Measurements from ENCODE around the gene FGFR1OP2. TPM values are rescaled to one million over a fixed set of nuclear protein-coding genes. Genes with fewer than 3 reads are reported as not detected.
A peak's percentile ranks its signal among the peaks of the same experiment; 100 is the strongest.

The FGFR1OP2 gene
- total RNA-seq, 2 donors from 2014 or later = 39.2 to 41.5 TPM

GRCh38 chr12:27013611-27014084 is 75.4 kb downstream of the FGFR1OP2 start:
- peak overlapping the region; percentile 79 to 98 (median 94) for H3K27ac ChIP-seq
- ATAC-seq (peak; percentile 3), DNase-seq (peak in 3 of 4 donors; percentile 24 to 43 (median 30))
- H3K27me3 ChIP-seq = no peaks in the 10 kb centered on the region
- TF ChIP-seq CTCF (IDR thresholded peaks at IDR 0.05) (no peak), POLR2A (IDR thresholded peaks at IDR 0.05) (no peak)
- no peaks in the 10 kb centered on the region for H3K36me3 ChIP-seq (replicated peaks in 1 of 2; ENCODE audit: insufficient read depth in 1 of 2, low read depth in 2 of 2)
- 1 to 2% methylated on average over 13 of the region's 13 CpGs for WGBS, 2 donors
- intact Hi-C loops (cut with DNase I) = loop anchor here (10.0 kb wide), 1 partner anchor 291 kb away; no protein-coding TSS in a partner anchor
- no peaks in the 10 kb centered on the region for H3K9me3 ChIP-seq
- peak overlapping the region; percentile 56 to 81 for H3K4me3 ChIP-seq
- H3K4me1 ChIP-seq = peaks cover 48% of the 10 kb centered on the region

GRCh38 chr12:27014085-27014858 is 76.0 kb downstream of the FGFR1OP2 start, which contains the start of gene TM7SF3:
Gene TM7SF3 (minus strand): TSS chr12:27014384. CDS start chr12:27014168, 216 bp downstream.
- WGBS, 2 donors = 0 to 1% methylated on average over 28 to 71 of the region's 71 CpGs
- H3K27me3 ChIP-seq = no peaks in the 10 kb centered on the region
- intact Hi-C loops (cut with DNase I) = loop anchor here (10.0 kb wide), 1 partner anchor 291 kb away; no protein-coding TSS in a partner anchor
- H3K27ac ChIP-seq = peak within 1 kb of the TSS; percentile 92 to 98 (median 95)
- peak; percentile 81 for ATAC-seq
- DNase-seq = peak; percentile 95 to 97 (median 96)
- H3K4me3 ChIP-seq = peak within 1 kb of the TSS; percentile 56 to 81
- H3K9me3 ChIP-seq = no peaks in the 10 kb centered on the region
- H3K4me1 ChIP-seq = peaks cover 43% of the 10 kb centered on the region
- no peaks in the 10 kb centered on the region for H3K36me3 ChIP-seq (replicated peaks in 1 of 2; ENCODE audit: insufficient read depth in 1 of 2, low read depth in 2 of 2)
- TF ChIP-seq CTCF (IDR thresholded peaks at IDR 0.05) (peak; percentile 77 to 99 (median 98)), POLR2A (IDR thresholded peaks at IDR 0.05) (peak; percentile 79 to 92 (median 80))

- Histone ChIP-seq H3K4me1 (peaks cover 35% of the 10 kb centered on the region), H3K36me3 (replicated peaks in 1 of 2; ENCODE audit: insufficient read depth in 1 of 2, low read depth in 2 of 2) (no peaks in the 10 kb centered on the region), H3K27ac (peak overlapping the region; percentile 92 to 98 (median 95)), H3K9me3 (no peaks in the 10 kb centered on the region), H3K27me3 (no peaks in the 10 kb centered on the region), H3K4me3 (peak overlapping the region in 1 of 2 donors; percentile 56)
- ATAC-seq (no peak), DNase-seq (no peak)
- 30 to 31% methylated on average over 12 of the region's 12 CpGs for WGBS, 2 donors
- intact Hi-C loops (cut with DNase I) = loop anchor here (10.0 kb wide), 1 partner anchor 290 kb away; no protein-coding TSS in a partner anchor
- TF ChIP-seq POLR2A (IDR thresholded peaks at IDR 0.05) (no peak), CTCF (IDR thresholded peaks at IDR 0.05) (no peak)
Observed at GRCh38 chr12:27014859-27015729, 76.8 kb downstream of the FGFR1OP2 start.

- H3K27me3 ChIP-seq = no peaks in the 10 kb centered on the region
- ATAC-seq (no peak), DNase-seq (no peak)
- no peak overlapping the region for H3K4me3 ChIP-seq
- H3K27ac ChIP-seq = peak overlapping the region; percentile 92 to 98 (median 95)
- H3K36me3 ChIP-seq (replicated peaks in 1 of 2; ENCODE audit: insufficient read depth in 1 of 2, low read depth in 2 of 2) = no peaks in the 10 kb centered on the region
- H3K4me1 ChIP-seq = peaks cover 29% of the 10 kb centered on the region
- intact Hi-C loops (cut with DNase I) = loop anchor here (10.0 kb wide), 1 partner anchor 289 kb away; no protein-coding TSS in a partner anchor
- no peak for TF ChIP-seq POLR2A (IDR thresholded peaks at IDR 0.05)
- peak; percentile 17 to 55 (median 43) for TF ChIP-seq CTCF (IDR thresholded peaks at IDR 0.05)
- no peaks in the 10 kb centered on the region for H3K9me3 ChIP-seq
- 1 to 6% methylated on average over 2 of the region's 2 CpGs for WGBS, 2 donors
Observed at GRCh38 chr12:27015730-27016076, 77.4 kb downstream of the FGFR1OP2 start.

Other genes with a start within 250 kb of the FGFR1OP2 start
- gene ITPR2, start 105.3 kb upstream of the FGFR1OP2 start, total RNA-seq = 10 to 100 TPM; 37.4 to 92.9 TPM
- gene INTS13, start 489 bp upstream of the FGFR1OP2 start, total RNA-seq = 10 to 100 TPM; 12.9 to 13.0 TPM
- 100 to 1,000 TPM in 1 of 2 donors, 10 to 100 TPM in 1; 55.0 to 113 TPM for gene TM7SF3, start 75.9 kb downstream of the FGFR1OP2 start, total RNA-seq
- 10 to 100 TPM in 1 of 2 donors, 1 to 10 TPM in 1; 9.2 to 16.9 TPM for gene MED21, start 84.1 kb downstream of the FGFR1OP2 start, total RNA-seq
- gene C12orf71, start 144.1 kb downstream of the FGFR1OP2 start, total RNA-seq = not detected

Data from body of pancreas (tissue), 4 donors.